ENCODE results near the gene MME.
A peak's percentile ranks its signal among the peaks of the same experiment; 100 is the strongest.

Gene MME

DNA sequence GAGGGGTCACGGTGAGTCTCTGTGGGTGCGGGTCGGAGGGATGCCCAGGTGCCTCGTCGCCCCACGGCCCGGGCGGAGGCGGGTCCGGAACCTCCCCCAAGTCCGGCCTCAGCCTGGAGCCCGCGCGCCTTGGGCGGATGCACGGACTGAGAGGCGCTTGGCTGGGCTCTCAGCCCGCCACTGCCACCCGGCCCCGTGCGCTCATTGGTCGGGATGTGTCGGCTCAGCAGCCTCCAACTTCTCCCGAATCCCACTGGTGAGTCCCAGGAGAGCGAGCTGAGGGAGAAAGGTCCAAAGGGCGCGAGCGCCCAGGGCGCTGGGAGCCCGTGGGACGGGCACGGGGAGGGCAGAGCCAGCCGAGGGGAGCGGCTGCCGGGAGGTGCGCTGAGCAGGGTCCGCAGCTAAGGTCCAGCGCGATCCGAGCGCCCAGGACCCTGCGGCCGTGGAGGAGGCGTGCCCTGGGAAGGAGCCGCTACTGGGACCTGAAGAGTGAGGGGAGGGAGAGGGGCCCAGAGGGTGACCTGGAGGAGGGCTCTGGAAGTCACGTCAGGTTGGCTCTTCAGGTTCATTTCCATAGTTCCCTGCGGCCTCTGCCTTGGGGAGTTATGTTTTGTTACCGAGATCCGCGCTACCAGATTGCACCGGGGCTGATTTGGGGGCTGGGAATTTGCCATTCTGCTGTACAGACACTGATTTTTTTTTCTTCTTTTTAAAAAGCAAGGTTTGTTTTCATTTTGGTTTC lies at the start of gene MME:
Gene MME (plus strand): TSS at position 574 of the 742 bp plus-strand sequence. CDS start 3,849 bp downstream, outside the sequence.
- TF ChIP-seq, protein P1, sequence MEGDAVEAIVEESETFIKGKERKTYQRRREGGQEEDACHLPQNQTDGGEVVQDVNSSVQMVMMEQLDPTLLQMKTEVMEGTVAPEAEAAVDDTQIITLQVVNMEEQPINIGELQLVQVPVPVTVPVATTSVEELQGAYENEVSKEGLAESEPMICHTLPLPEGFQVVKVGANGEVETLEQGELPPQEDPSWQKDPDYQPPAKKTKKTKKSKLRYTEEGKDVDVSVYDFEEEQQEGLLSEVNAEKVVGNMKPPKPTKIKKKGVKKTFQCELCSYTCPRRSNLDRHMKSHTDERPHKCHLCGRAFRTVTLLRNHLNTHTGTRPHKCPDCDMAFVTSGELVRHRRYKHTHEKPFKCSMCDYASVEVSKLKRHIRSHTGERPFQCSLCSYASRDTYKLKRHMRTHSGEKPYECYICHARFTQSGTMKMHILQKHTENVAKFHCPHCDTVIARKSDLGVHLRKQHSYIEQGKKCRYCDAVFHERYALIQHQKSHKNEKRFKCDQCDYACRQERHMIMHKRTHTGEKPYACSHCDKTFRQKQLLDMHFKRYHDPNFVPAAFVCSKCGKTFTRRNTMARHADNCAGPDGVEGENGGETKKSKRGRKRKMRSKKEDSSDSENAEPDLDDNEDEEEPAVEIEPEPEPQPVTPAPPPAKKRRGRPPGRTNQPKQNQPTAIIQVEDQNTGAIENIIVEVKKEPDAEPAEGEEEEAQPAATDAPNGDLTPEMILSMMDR (IDR thresholded peaks at IDR 0.05; ENCODE audit: low read depth, low read length, missing control alignments), result no peak
- DNase-seq, result peak; percentile 27
- in situ Hi-C loops (cut with HindIII; ENCODE audit: low pct_ligation_motif_present, low sequenced_read_pairs), result no loop called here

DNA sequence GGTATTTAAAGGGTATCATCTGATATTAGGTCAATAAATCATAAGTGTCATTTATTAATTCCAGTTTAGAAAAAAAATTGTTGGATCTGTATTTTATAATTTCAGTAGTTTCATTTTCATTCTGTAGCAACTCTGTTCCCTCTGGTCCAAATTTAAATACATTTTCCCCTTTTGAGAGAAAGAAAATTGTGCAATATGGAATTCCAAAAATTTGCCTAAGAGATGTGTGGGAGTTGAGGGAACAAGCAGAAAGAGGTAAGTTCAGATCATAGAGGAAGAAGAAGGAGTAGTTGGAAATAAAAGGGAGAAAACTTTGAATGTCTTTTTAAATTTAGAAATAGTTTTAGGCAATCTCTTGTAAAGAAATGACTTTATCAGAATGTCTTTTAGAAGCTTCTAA lies 48.9 kb upstream of the MME start:
- Histone ChIP-seq H3K27ac (no peak overlapping the region), H3K27me3 (replicated peaks) (no peaks in the 10 kb centered on the region), H3K4me3 (ENCODE audit: low read depth, low read length) (no peak overlapping the region), H3K36me3 (replicated peaks) (no peaks in the 10 kb centered on the region)
- no peak for DNase-seq
- TF ChIP-seq, protein P1 (IDR thresholded peaks at IDR 0.05; ENCODE audit: low read depth, low read length, missing control alignments), result no peak
- in situ Hi-C loops (cut with HindIII; ENCODE audit: low pct_ligation_motif_present, low sequenced_read_pairs), result no loop called here

More for the DNA sequence above, at the start of gene MME:
- Histone ChIP-seq H3K4me3 (ENCODE audit: low read depth, low read length) (peak within 1 kb of the TSS; percentile 85), H3K27me3 (replicated peaks) (no peaks in the 10 kb centered on the region), H3K36me3 (replicated peaks) (no peaks in the 10 kb centered on the region), H3K27ac (peak within 1 kb of the TSS; percentile 0)

DNA sequence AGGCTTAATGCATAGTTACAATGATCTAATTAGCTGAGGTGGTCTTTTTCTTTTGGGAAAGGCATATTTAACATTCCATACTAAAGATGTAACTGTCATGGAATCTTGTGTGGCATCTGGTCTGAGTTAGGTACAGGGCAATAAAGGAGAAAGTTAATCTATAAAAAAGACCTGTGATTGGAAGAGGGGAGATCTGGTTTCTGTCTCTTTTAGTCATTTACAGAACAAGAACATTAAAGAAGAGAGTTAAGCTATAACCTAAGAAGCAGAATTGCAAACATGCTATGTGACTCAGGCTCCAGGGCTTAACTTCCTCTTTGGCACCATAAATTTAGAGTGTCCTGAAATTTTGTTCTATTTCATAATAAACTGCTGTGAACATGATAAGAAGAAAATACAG lies 47.2 kb upstream of the MME start:
- no peaks in the 10 kb centered on the region for H3K36me3 ChIP-seq (replicated peaks)
- TF ChIP-seq, protein P1 (IDR thresholded peaks at IDR 0.05; ENCODE audit: low read depth, low read length, missing control alignments), result no peak
- H3K4me3 ChIP-seq (ENCODE audit: low read depth, low read length), result no peak overlapping the region
- in situ Hi-C loops (cut with HindIII; ENCODE audit: low pct_ligation_motif_present, low sequenced_read_pairs), result no loop called here
- DNase-seq, result no peak
- no peaks in the 10 kb centered on the region for H3K27me3 ChIP-seq (replicated peaks)
- no peak overlapping the region for H3K27ac ChIP-seq

DNA sequence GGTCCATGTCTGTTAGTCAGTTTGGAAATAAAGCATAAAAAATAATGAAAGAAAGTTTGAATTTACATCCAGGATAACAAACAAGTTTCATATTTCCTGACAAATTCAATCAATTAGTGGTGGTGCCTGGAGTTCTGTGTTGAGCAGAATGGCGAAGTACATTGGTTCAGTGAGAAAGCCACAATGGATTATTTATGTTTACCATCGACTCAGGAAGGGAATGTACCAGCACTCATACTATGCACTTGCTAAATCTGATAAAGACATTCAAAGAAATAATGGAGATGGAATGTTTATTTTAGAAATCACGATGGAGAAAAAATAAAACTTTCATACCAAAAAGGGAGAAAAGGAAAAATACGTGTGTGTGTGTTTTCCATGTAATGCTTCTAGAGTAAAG lies 45.3 kb upstream of the MME start:
- TF ChIP-seq, protein P1 (IDR thresholded peaks at IDR 0.05; ENCODE audit: low read depth, low read length, missing control alignments), result no peak
- no peak for DNase-seq
- H3K27me3 ChIP-seq (replicated peaks), result no peaks in the 10 kb centered on the region
- H3K36me3 ChIP-seq (replicated peaks), result no peaks in the 10 kb centered on the region
- no peak overlapping the region for H3K4me3 ChIP-seq (ENCODE audit: low read depth, low read length)
- in situ Hi-C loops (cut with HindIII; ENCODE audit: low pct_ligation_motif_present, low sequenced_read_pairs), result no loop called here
- H3K27ac ChIP-seq, result no peak overlapping the region

DNA sequence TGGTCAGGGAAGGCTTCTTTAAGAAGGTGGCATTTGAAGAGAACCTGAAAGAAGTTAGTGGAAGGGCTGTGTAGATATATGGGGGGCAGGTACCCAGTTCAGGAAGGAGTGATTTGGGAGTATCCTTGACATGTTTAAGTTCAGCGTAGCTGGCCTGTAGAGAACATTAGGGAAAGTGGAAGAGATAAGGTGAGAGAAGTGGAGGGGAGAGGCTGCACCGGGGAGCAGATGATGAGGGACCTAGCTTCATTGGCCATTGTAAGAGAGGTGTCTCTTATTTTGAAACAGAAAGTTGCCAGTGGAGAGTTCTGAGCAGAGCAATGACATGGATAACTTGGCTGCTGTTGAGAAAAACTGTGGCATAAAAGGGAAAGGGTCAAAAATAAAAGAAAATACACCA lies 44.6 kb upstream of the MME start:
- Histone ChIP-seq H3K4me3 (ENCODE audit: low read depth, low read length) (no peak overlapping the region), H3K27ac (no peak overlapping the region), H3K27me3 (replicated peaks) (no peaks in the 10 kb centered on the region), H3K36me3 (replicated peaks) (no peaks in the 10 kb centered on the region)
- in situ Hi-C loops (cut with HindIII; ENCODE audit: low pct_ligation_motif_present, low sequenced_read_pairs), result no loop called here
- no peak for DNase-seq
- TF ChIP-seq, protein P1 (IDR thresholded peaks at IDR 0.05; ENCODE audit: low read depth, low read length, missing control alignments), result no peak
